WTC11 (cell line): ENCODE results near the gene RNF17. TPM values are rescaled to one million over a fixed set of nuclear protein-coding genes. Genes with fewer than 3 reads are reported as not detected.

Source experiments
- ATAC-seq: fragments of 200-7000 bp; cut with Tn5 transposase; 2 replicates; pipeline ENCODE4 v1.10.0; 2021; ENCODE audit warnings: mild to moderate bottlenecking, moderate library complexity
- CTCF ChIA-PET: fragments of 300-600 bp; sonication (Branson Sonifier 250); formaldehyde crosslinking; loops from one replicate; lab custom pipeline; 2021; ENCODE audit warnings: antibody characterized with exemption; lab: Charles Lee
- POLR2A ChIA-PET: fragments of 350-600 bp; sonication (Branson Sonifier 250); formaldehyde crosslinking; loops from one replicate; lab custom pipeline; 2021; ENCODE audit warnings: antibody characterized with exemption; lab: Charles Lee
- DNase-seq: peaks from one replicate; pipeline ENCODE4 v3.0.0; 2021; ENCODE audit warnings: low spot score
- H3K27ac Mint-ChIP-seq: 2 replicates; pipeline ENCODE4 v1.8.0; 2021; ENCODE audit warnings: mixed read lengths
- H3K27me3 Mint-ChIP-seq: 2 replicates; pipeline ENCODE4 v1.8.0; 2021; ENCODE audit warnings: low read depth, mild to moderate bottlenecking, moderate library complexity, mixed read lengths
- H3K36me3 Mint-ChIP-seq: 2 replicates; pipeline ENCODE4 v1.8.0; 2021; ENCODE audit warnings: mixed read lengths
- H3K4me1 Mint-ChIP-seq: 2 replicates; pipeline ENCODE4 v1.8.0; 2022; ENCODE audit warnings: mixed read lengths
- H3K4me3 Mint-ChIP-seq: 2 replicates; pipeline ENCODE4 v1.8.0; 2021; ENCODE audit warnings: mild to moderate bottlenecking, moderate library complexity, mixed read lengths
- H3K9me3 Mint-ChIP-seq: 2 replicates; pipeline ENCODE4 v1.8.0; 2021; ENCODE audit warnings: mixed read lengths
- CREM ChIP-seq: sonication (generic); formaldehyde crosslinking; IDR thresholded peaks from 2 replicates; pipeline ENCODE4 v1.8.1; 2022; ENCODE audit warnings: mild to moderate bottlenecking, missing genetic modification reagents, moderate library complexity
- CTCF ChIP-seq: fragments of 200-600 bp; IDR thresholded peaks from 2 replicates; pipeline ENCODE4 v1.8.0; 2022; ENCODE audit warnings: antibody characterized with exemption
- ELF4 ChIP-seq: sonication (generic); formaldehyde crosslinking; IDR thresholded peaks from 2 replicates; pipeline ENCODE4 v1.8.1; 2022; ENCODE audit warnings: low read depth, mild to moderate bottlenecking, moderate library complexity, missing genetic modification reagents
- ERG ChIP-seq: fragments of 250-450 bp; sonication (Bioruptor Pico); IDR thresholded peaks from 2 replicates; pipeline ENCODE4 v1.8.0; 2021; ENCODE audit warnings: mild to moderate bottlenecking
- FOXJ3 ChIP-seq: sonication (generic); formaldehyde crosslinking; IDR thresholded peaks from 2 replicates; pipeline ENCODE4 v1.9.0; 2021; ENCODE audit warnings: missing genetic modification reagents, mild to moderate bottlenecking, borderline replicate concordance
- FOXP1 ChIP-seq: sonication (generic); formaldehyde crosslinking; IDR thresholded peaks from 2 replicates; pipeline ENCODE4 v1.8.0; 2022; ENCODE audit warnings: missing genetic modification reagents, mild to moderate bottlenecking, moderate library complexity, borderline replicate concordance
- GABPB1 ChIP-seq: sonication (generic); formaldehyde crosslinking; IDR thresholded peaks from 2 replicates; pipeline ENCODE4 v1.8.1; 2023; ENCODE audit warnings: mild to moderate bottlenecking, missing genetic modification reagents
- HMGA2 ChIP-seq: fragments of 250-450 bp; sonication (Bioruptor Pico); IDR thresholded peaks from 2 replicates; pipeline ENCODE4 v1.4.0; 2021; ENCODE audit warnings: mild to moderate bottlenecking, moderate library complexity
- IRF1 ChIP-seq: sonication (generic); formaldehyde crosslinking; IDR thresholded peaks from 2 replicates; pipeline ENCODE4 v1.8.0; 2023; ENCODE audit warnings: missing genetic modification reagents
- IRF2 ChIP-seq: sonication (generic); formaldehyde crosslinking; IDR thresholded peaks from 2 replicates; pipeline ENCODE4 v1.8.0; 2022; ENCODE audit warnings: low read depth, missing genetic modification reagents, borderline replicate concordance
- MAX ChIP-seq: sonication (generic); formaldehyde crosslinking; IDR thresholded peaks from 2 replicates; pipeline ENCODE4 v1.8.0; 2022; ENCODE audit warnings: mild to moderate bottlenecking, missing genetic modification reagents
- NFE2L1 ChIP-seq: sonication (generic); formaldehyde crosslinking; IDR thresholded peaks from 2 replicates; pipeline ENCODE4 v1.8.1; 2023; ENCODE audit warnings: missing genetic modification reagents
- SMAD4 ChIP-seq: sonication (generic); formaldehyde crosslinking; IDR thresholded peaks from 2 replicates; pipeline ENCODE4 v1.8.0; 2022; ENCODE audit warnings: mild to moderate bottlenecking, missing genetic modification reagents
- TEAD1 ChIP-seq: sonication (generic); formaldehyde crosslinking; IDR thresholded peaks from 2 replicates; pipeline ENCODE4 v1.8.0; 2022; ENCODE audit warnings: mild to moderate bottlenecking, missing genetic modification reagents
- ZNF232 ChIP-seq: sonication (generic); formaldehyde crosslinking; IDR thresholded peaks from 2 replicates; pipeline ENCODE4 v1.8.0; 2022; ENCODE audit warnings: mild to moderate bottlenecking, missing genetic modification reagents
- ZNF317 ChIP-seq: sonication (generic); formaldehyde crosslinking; IDR thresholded peaks from 2 replicates; pipeline ENCODE4 v1.8.1; 2023; ENCODE audit warnings: low read depth, mild to moderate bottlenecking, moderate library complexity, missing genetic modification reagents, borderline replicate concordance
- ZNF671 ChIP-seq: fragments of 250-450 bp; sonication (Bioruptor Pico); IDR thresholded peaks from 2 replicates; pipeline ENCODE4 v1.8.0; 2021; ENCODE audit warnings: mild to moderate bottlenecking
- total RNA-seq: library from RNA; stranded (reverse); gene quantifications from 3 replicates; pipeline ENCODE4 v1.2.3, GENCODE V29; 2021
- TF ChIP-seq, protein P1 (sequence below): sonication (generic); formaldehyde crosslinking; IDR thresholded peaks from 2 replicates; pipeline ENCODE4 v1.8.0; 2023; ENCODE audit warnings: mild to moderate bottlenecking, missing genetic modification reagents
- TF ChIP-seq, protein P2 (sequence below): fragments of 250-450 bp; sonication (Bioruptor Pico); IDR thresholded peaks from 2 replicates; pipeline ENCODE4 v2.1.2; 2022; ENCODE audit warnings: mild to moderate bottlenecking, moderate library complexity
- TF ChIP-seq, protein P3 (sequence below): sonication (generic); formaldehyde crosslinking; IDR thresholded peaks from 2 replicates; pipeline ENCODE4 v1.8.1; 2022; ENCODE audit warnings: mild to moderate bottlenecking, missing genetic modification reagents, moderate library complexity, borderline replicate concordance
- TF ChIP-seq, protein P4 (sequence below): sonication (generic); formaldehyde crosslinking; IDR thresholded peaks from 2 replicates; pipeline ENCODE4 v1.8.0; 2022; ENCODE audit warnings: mild to moderate bottlenecking, missing genetic modification reagents

Gene RNF17
- total RNA-seq, 1 experiment from 2014 or later, result not detected

DNA sequence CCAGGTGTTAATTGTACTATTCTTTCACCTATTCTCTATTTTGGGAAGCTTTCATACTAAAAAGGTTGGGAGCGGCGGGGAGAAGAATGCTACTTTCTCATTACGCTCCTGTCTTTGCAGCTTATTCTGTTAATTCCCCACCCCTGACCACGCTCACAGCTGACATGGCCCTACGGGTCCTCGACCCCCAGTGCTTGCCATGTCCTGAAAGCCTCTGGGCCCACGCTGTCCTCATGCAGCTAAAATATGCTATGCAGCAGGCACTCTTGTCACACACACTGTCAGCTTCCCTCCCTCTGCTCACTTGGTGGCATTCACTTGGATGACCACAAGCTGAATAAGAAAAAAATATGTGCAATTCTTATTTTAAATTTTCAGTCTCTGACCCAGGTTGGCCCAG, 126.3 kb downstream of the RNF17 start:
- no peaks in the 10 kb centered on the region for H3K9me3 Mint-ChIP-seq
- peaks cover 17% of the 10 kb centered on the region for H3K4me1 Mint-ChIP-seq
- TF ChIP-seq FOXJ3 (CRISPR knock-in tag) (no peak), ERG (no peak), NFE2L1 (CRISPR knock-in tag) (no peak)
- TF ChIP-seq, protein P1, sequence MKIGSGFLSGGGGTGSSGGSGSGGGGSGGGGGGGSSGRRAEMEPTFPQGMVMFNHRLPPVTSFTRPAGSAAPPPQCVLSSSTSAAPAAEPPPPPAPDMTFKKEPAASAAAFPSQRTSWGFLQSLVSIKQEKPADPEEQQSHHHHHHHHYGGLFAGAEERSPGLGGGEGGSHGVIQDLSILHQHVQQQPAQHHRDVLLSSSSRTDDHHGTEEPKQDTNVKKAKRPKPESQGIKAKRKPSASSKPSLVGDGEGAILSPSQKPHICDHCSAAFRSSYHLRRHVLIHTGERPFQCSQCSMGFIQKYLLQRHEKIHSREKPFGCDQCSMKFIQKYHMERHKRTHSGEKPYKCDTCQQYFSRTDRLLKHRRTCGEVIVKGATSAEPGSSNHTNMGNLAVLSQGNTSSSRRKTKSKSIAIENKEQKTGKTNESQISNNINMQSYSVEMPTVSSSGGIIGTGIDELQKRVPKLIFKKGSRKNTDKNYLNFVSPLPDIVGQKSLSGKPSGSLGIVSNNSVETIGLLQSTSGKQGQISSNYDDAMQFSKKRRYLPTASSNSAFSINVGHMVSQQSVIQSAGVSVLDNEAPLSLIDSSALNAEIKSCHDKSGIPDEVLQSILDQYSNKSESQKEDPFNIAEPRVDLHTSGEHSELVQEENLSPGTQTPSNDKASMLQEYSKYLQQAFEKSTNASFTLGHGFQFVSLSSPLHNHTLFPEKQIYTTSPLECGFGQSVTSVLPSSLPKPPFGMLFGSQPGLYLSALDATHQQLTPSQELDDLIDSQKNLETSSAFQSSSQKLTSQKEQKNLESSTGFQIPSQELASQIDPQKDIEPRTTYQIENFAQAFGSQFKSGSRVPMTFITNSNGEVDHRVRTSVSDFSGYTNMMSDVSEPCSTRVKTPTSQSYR (CRISPR knock-in tag), result no peak
- DNase-seq (no peak), ATAC-seq (no peak)
- no peak overlapping the region for H3K27ac Mint-ChIP-seq
- H3K36me3 Mint-ChIP-seq, result peaks cover 58% of the 10 kb centered on the region
- no peak overlapping the region for H3K4me3 Mint-ChIP-seq
- POLR2A ChIA-PET, result no interaction called here
- no peaks in the 10 kb centered on the region for H3K27me3 Mint-ChIP-seq
- CTCF ChIA-PET, result interaction anchor here (1.0 to 1.1 kb wide), 2 partner anchors 105 to 197 kb away, joined by 3 read pairs; no protein-coding TSS in a partner anchor

DNA sequence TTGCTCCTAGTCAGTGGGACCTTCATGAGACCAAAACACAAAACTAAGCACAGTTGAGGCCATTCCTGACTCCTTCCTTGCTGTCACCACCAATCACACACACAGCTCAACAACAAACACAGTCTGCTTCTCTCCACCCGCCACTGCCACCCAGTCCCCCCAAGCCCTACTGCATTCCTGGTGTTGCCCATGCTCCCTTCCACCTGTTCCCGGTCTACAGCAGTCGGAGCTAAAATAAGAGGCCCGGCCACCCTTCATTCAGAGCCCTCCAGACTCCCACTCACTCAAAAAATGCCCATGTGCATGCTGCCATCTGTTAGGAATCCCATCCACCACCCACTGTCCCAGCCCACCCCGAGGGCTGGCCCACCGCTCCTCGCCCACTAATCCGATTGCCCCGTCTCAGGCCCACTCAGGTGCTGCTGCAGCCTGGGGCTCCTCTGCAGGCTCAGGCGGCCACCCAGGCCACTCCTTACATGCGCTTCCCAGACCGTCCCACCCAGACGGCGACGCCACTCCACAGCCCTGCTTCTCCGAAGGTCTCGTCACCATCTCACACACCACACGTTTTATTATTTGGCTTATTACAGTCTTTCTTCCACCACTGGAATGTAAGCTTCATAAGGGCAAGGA, 127.6 kb downstream of the RNF17 start:
- TF ChIP-seq GABPB1 (CRISPR knock-in tag) (no peak), HMGA2 (CRISPR knock-in tag) (no peak), SMAD4 (CRISPR knock-in tag) (no peak), IRF1 (no peak), ELF4 (no peak), CREM (CRISPR knock-in tag) (no peak), ZNF671 (CRISPR knock-in tag) (no peak), CTCF (no peak), MAX (no peak), ZNF317 (CRISPR knock-in tag) (no peak), IRF2 (CRISPR knock-in tag) (no peak), ZNF232 (CRISPR knock-in tag) (no peak), FOXP1 (CRISPR knock-in tag) (no peak), TEAD1 (CRISPR knock-in tag) (no peak)
- TF ChIP-seq, protein P2, sequence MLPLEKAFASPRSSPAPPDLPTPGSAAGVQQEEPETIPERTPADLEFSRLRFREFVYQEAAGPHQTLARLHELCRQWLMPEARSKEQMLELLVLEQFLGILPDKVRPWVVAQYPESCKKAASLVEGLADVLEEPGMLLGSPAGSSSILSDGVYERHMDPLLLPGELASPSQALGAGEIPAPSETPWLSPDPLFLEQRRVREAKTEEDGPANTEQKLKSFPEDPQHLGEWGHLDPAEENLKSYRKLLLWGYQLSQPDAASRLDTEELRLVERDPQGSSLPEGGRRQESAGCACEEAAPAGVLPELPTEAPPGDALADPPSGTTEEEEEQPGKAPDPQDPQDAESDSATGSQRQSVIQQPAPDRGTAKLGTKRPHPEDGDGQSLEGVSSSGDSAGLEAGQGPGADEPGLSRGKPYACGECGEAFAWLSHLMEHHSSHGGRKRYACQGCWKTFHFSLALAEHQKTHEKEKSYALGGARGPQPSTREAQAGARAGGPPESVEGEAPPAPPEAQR (CRISPR knock-in tag), result no peak
- TF ChIP-seq, protein P3, sequence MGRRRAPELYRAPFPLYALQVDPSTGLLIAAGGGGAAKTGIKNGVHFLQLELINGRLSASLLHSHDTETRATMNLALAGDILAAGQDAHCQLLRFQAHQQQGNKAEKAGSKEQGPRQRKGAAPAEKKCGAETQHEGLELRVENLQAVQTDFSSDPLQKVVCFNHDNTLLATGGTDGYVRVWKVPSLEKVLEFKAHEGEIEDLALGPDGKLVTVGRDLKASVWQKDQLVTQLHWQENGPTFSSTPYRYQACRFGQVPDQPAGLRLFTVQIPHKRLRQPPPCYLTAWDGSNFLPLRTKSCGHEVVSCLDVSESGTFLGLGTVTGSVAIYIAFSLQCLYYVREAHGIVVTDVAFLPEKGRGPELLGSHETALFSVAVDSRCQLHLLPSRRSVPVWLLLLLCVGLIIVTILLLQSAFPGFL (CRISPR knock-in tag), result no peak
- TF ChIP-seq, protein P4, sequence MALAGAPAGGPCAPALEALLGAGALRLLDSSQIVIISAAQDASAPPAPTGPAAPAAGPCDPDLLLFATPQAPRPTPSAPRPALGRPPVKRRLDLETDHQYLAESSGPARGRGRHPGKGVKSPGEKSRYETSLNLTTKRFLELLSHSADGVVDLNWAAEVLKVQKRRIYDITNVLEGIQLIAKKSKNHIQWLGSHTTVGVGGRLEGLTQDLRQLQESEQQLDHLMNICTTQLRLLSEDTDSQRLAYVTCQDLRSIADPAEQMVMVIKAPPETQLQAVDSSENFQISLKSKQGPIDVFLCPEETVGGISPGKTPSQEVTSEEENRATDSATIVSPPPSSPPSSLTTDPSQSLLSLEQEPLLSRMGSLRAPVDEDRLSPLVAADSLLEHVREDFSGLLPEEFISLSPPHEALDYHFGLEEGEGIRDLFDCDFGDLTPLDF (CRISPR knock-in tag), result no peak
- TF ChIP-seq, all 79 proteins: peak for 0
- Mint-ChIP-seq H3K9me3 (no peaks in the 10 kb centered on the region), H3K27ac (peak overlapping the region; percentile 79), H3K4me1 (peaks cover 17% of the 10 kb centered on the region), H3K36me3 (peaks cover 53% of the 10 kb centered on the region), H3K4me3 (no peak overlapping the region), H3K27me3 (no peaks in the 10 kb centered on the region)
- ATAC-seq (no peak), DNase-seq (no peak)
- CTCF ChIA-PET, result no interaction called here
- POLR2A ChIA-PET, result no interaction called here
